Activated T-helper 9 cell treated with anti-CD3 and anti-CD28 coated beads, Interleukin-2, amount 50 U/mL, for 16 hours (primary cell): ENCODE measurements around the gene RIPOR2.
"Not testable (repeated sequence)": the region's sequence is repeated elsewhere in the genome, so short reads cannot be mapped to it uniquely, and the experiment has no call there.

ENCODE experiments used
- DNase-seq: peaks from one replicate; pipeline ENCODE4 v3.0.0-alpha.2; 2020; ENCODE audit warnings: low read depth

The RIPOR2 gene

DNA sequence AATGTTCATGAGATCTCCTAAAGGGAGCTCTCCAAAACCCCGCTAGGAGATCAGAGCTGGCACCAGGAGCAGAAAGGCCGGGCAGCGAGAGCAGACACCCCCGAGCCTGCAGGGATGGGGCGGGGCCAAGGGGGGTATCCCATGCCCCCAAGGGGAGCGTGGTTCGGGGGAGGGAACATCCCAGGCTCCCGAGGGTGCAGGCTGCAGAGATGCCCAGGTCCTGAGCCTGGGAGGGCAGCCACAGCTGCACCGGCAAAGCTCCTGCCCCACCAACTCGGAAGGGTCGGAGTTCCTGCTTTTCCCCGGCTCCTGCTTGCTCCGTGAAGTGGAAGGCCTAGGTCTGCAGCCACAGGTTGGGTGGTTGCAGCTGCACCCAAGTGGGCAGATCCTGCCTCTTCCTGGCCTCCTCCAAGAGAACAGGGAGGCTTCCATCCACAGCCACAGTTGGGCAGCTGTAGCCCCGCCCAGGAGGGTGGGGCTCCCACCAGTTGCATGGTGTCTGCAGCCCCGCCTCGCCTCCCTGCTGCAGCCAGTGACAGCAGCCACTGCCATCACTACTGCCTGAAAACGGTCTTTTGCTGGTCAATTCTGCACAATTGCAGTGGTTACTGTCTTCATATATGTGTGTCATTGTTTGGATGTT lies 174.4 kb downstream of the RIPOR2 start:
- no peak for DNase-seq

DNA sequence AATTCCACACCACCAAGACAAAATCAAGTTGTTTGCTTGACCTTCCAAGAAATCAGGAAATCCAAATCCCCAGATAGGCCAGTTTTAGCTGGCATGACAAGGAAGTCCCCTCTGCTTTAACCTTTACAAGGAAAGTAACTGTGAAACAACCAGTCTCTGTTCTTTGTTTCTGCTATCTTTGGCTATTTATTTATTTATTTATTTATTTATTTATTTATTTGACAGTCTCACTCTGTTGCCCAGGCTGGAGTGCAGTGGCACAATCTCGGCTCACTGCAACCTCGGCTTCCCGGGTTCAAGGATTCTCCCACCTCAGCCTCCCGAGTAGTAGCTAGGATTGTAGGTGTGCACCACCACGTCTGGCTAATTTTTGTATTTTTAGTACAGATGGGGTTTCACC lies 175.6 kb downstream of the RIPOR2 start:
- no peak for DNase-seq

DNA sequence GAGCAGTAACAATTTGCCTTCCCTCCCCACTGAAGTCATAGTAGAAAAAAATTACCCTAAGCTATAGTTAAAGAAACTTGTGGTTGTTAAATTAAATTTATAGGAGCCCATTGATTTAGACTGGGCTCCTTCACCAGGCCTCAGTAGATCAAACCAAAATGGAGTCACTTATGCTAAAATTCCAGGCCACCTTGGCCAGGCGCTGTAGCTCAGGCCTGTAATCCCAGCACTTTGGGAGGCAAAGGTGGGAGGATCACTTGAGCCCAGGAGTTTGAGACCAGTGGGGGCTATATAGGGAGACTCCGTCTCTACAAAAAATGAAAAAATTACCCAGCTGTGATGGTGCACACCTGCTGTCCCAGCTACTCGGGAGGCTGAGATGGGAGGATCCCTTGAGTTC lies 176.0 kb downstream of the RIPOR2 start:
- no peak for DNase-seq

DNA sequence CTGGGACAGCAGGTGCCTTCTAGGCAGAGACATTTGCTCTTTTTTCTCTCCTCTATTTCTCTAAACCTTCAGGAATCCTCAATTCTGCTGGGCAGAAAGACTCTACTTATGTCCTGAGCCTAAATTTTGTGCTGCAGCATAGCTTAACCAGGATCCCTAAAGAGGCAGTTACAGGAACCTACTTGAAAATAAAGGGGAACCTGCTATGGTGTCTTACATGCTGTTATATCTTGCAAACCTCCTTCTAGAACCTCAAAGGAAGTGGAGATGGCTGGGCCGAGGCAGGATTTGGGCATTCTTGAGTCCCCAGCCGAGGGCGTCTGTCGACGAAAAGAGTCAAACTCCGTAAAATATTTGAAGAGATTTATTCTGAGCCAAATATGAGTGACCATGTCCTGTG lies 178.1 kb downstream of the RIPOR2 start:
- no peak for DNase-seq

DNA sequence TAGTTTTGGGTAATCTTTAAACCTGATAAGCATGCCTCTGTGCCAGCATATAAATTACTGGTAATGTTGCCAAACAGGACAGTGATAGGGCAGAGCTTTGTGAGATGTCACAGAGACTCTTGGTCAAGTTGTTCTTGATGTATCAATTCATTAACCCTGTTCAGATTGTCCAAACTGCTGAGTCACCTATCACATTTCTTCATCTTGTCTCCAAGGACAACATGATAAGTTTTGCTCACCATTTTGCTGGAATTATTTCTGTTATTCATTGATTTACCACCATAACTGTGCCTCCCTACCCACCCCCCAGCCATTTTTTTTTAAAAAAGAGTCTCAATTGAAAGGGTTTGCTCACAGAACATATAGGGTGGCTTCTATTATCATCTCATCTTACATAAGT lies 180.5 kb downstream of the RIPOR2 start:
- DNase-seq = no peak

DNA sequence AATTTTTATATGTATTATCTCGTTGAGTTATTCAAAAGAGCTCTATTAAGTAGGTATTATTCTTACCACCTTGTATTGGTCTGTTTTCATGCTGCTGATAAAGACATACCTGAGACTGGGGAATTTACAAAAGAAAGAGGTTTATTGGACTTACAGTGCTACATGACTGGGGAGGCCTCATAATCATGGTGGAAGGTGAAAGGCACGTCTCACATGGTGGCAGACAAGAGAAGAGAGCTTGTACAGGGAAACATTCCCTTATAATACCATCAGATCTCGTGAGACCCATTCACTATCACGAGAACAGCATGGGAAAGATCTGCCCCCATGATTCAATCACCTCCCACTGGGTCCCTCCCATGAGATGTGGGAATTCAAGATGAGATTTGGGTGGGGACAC lies 181.4 kb downstream of the RIPOR2 start:
- DNase-seq = not testable (repeated sequence)
